Smooth muscle cell (in vitro differentiated cells): ENCODE measurements around the gene CRYZL1. TPM values are rescaled to one million over a fixed set of nuclear protein-coding genes. Genes with fewer than 3 reads are reported as not detected.

Source experiments
- DNase-seq: peaks from one replicate; lab custom pipeline; 2025; ENCODE audit not compliant: unreplicated experiment; lab: John Stamatoyannopoulos, UW
- H2AFZ ChIP-seq: fragments of 200-600 bp; sonication (generic); 2 replicates; pipeline ENCODE4 v1.6.0; 2016; ENCODE audit warnings: antibody characterized with exemption, low read depth, mild to moderate bottlenecking
- H3F3A ChIP-seq: fragments of 200-600 bp; sonication (generic); 2 replicates; pipeline ENCODE4 v1.6.0; 2017; ENCODE audit warnings: antibody characterized with exemption, low read depth
- H3K27ac ChIP-seq: fragments of 200-600 bp; sonication (generic); 2 replicates; pipeline ENCODE4 v1.5.1; 2016; ENCODE audit warnings: low read depth, mild to moderate bottlenecking
- H3K27me3 ChIP-seq: fragments of 200-600 bp; sonication (generic); 2 replicates; pipeline ENCODE4 v1.6.1; 2016; ENCODE audit warnings: low read depth, mild to moderate bottlenecking
- H3K36me3 ChIP-seq: fragments of 200-600 bp; sonication (generic); 2 replicates; pipeline ENCODE4 v1.5.1; 2016; ENCODE audit warnings: low read depth
- H3K4me1 ChIP-seq: fragments of 200-600 bp; sonication (generic); 2 replicates; pipeline ENCODE4 v1.5.1; 2016; ENCODE audit warnings: low read depth
- H3K4me2 ChIP-seq: fragments of 200-600 bp; sonication (generic); 2 replicates; pipeline ENCODE4 v1.6.0; 2016; ENCODE audit warnings: mild to moderate bottlenecking
- H3K4me3 ChIP-seq: fragments of 200-600 bp; sonication (generic); 2 replicates; pipeline ENCODE4 v1.5.1; 2016; ENCODE audit warnings: mild to moderate bottlenecking
- H3K79me2 ChIP-seq: fragments of 200-600 bp; sonication (generic); 2 replicates; pipeline ENCODE4 v1.6.0; 2016; ENCODE audit warnings: low read depth, mild to moderate bottlenecking
- H3K9ac ChIP-seq: fragments of 200-600 bp; sonication (generic); 2 replicates; pipeline ENCODE4 v1.6.0; 2016; ENCODE audit warnings: low read depth
- H3K9me3 ChIP-seq: fragments of 200-600 bp; sonication (generic); replicated peaks from 2 replicates; pipeline ENCODE4 v1.5.1; 2016; ENCODE audit warnings: low read depth
- H4K20me1 ChIP-seq: fragments of 200-600 bp; sonication (generic); 2 replicates; pipeline ENCODE4 v1.6.0; 2016; ENCODE audit warnings: low read depth
- CTCF ChIP-seq: fragments of 200-600 bp; sonication (generic); IDR thresholded peaks from 2 replicates; pipeline ENCODE4 v1.5.1; 2017; ENCODE audit warnings: borderline replicate concordance, mild to moderate bottlenecking, antibody characterized with exemption; ENCODE audit not compliant: insufficient read depth, poor library complexity, severe bottlenecking
- WGBS: methylation state at CpG from one replicate; pipeline ENCODE4 v1.1.7; 2016; ENCODE audit warnings: low lambda C conversion rate; 5-methylcytosine and 5-hydroxymethylcytosine counted together
- polyA plus RNA-seq: library from polyadenylated mRNA; unstranded; fragments of >200 nt; fragmentation: Nextera tagmentation; extraction: Ambion mirVana; gene quantifications from 2 replicates; pipeline ENCODE4 v1.2.1, GENCODE V29; 2016
- total RNA-seq: library from RNA; depleted of rRNA; stranded (reverse); fragments of >200 nt; gene quantifications from 2 replicates; pipeline ENCODE4 v1.2.3, GENCODE V29; 2014

CRYZL1 gene
- total and polyA plus RNA-seq, 2 experiments from 2014 or later = 37.7 to 48.3 TPM

GRCh38 chr21:33673473-33673872 lies 31.9 kb upstream of the CRYZL1 start:
- Histone ChIP-seq H3K4me2 (no peak overlapping the region), H3F3A (no peaks in the 10 kb centered on the region), H3K9me3 (no peaks in the 10 kb centered on the region), H3K4me3 (no peak overlapping the region), H2AFZ (no peak overlapping the region), H3K4me1 (no peaks in the 10 kb centered on the region), H4K20me1 (peaks cover 81% of the 10 kb centered on the region), H3K27me3 (no peaks in the 10 kb centered on the region), H3K36me3 (no peaks in the 10 kb centered on the region), H3K79me2 (peaks cover 97% of the 10 kb centered on the region), H3K27ac (no peak overlapping the region), H3K9ac (no peak overlapping the region)
- DNase-seq = no peak
- TF ChIP-seq CTCF = no peak
- 80% methylated on average over 8 of the region's 8 CpGs for WGBS

GRCh38 chr21:33670076-33670978 lies 28.8 kb upstream of the CRYZL1 start:
- Histone ChIP-seq H3K27ac (no peak overlapping the region), H3K27me3 (no peaks in the 10 kb centered on the region), H3F3A (no peaks in the 10 kb centered on the region), H4K20me1 (peaks cover 91% of the 10 kb centered on the region), H2AFZ (no peak overlapping the region), H3K79me2 (peaks cover 96% of the 10 kb centered on the region), H3K4me1 (no peaks in the 10 kb centered on the region), H3K4me2 (no peak overlapping the region), H3K4me3 (no peak overlapping the region), H3K9me3 (no peaks in the 10 kb centered on the region), H3K36me3 (no peaks in the 10 kb centered on the region), H3K9ac (no peak overlapping the region)
- no peak for TF ChIP-seq CTCF
- no peak for DNase-seq
- 84% methylated on average over 6 of the region's 6 CpGs for WGBS

GRCh38 chr21:33668620-33669019 lies 27.1 kb upstream of the CRYZL1 start:
- no peak overlapping the region for H3K4me2 ChIP-seq

More at GRCh38 chr21:33668620-33669019, 27.1 kb upstream of the CRYZL1 start:
- H3K9ac ChIP-seq = no peak overlapping the region
- no peaks in the 10 kb centered on the region for H3K36me3 ChIP-seq
- H3K4me3 ChIP-seq = no peak overlapping the region
- H3F3A ChIP-seq = no peaks in the 10 kb centered on the region
- no peak overlapping the region for H2AFZ ChIP-seq
- no peaks in the 10 kb centered on the region for H3K27me3 ChIP-seq
- H3K9me3 ChIP-seq = no peaks in the 10 kb centered on the region
- TF ChIP-seq CTCF = no peak
- no peak overlapping the region for H3K27ac ChIP-seq
- WGBS = 95% methylated on average over 2 of the region's 2 CpGs
- peaks cover 96% of the 10 kb centered on the region for H3K79me2 ChIP-seq
- no peaks in the 10 kb centered on the region for H3K4me1 ChIP-seq
- peaks cover 94% of the 10 kb centered on the region for H4K20me1 ChIP-seq
- DNase-seq = no peak
